22Rv1 (cell line): ENCODE data around the gene CSNK1D.

Experiments used
- ZFX ChIP-seq: fragments of 450-650 bp; IDR thresholded peaks from 2 replicates; pipeline ENCODE4 v1.6.1; 2017; ENCODE audit warnings: antibody characterized with exemption, borderline replicate concordance
- TF ChIP-seq, protein P1 (sequence below): fragments of 450-650 bp; IDR thresholded peaks from 2 replicates; pipeline ENCODE4 v1.5.1; 2017; ENCODE audit warnings: mild to moderate bottlenecking

- TF ChIP-seq, protein P1, sequence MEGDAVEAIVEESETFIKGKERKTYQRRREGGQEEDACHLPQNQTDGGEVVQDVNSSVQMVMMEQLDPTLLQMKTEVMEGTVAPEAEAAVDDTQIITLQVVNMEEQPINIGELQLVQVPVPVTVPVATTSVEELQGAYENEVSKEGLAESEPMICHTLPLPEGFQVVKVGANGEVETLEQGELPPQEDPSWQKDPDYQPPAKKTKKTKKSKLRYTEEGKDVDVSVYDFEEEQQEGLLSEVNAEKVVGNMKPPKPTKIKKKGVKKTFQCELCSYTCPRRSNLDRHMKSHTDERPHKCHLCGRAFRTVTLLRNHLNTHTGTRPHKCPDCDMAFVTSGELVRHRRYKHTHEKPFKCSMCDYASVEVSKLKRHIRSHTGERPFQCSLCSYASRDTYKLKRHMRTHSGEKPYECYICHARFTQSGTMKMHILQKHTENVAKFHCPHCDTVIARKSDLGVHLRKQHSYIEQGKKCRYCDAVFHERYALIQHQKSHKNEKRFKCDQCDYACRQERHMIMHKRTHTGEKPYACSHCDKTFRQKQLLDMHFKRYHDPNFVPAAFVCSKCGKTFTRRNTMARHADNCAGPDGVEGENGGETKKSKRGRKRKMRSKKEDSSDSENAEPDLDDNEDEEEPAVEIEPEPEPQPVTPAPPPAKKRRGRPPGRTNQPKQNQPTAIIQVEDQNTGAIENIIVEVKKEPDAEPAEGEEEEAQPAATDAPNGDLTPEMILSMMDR, result no peak
- no peak for TF ChIP-seq ZFX
Observed at GRCh38 chr17:82232322-82232820, 41.1 kb downstream of the CSNK1D start.
